ENCODE data around the gene HOXB3. TPM values are rescaled to one million over a fixed set of nuclear protein-coding genes. Genes with fewer than 3 reads are reported as not detected.

The HOXB3 gene
- total RNA-seq, 4 donors from 2014 or later: 37.0 to 89.3 (median 65.4) TPM

- Histone ChIP-seq H3K27me3 (peaks cover 0 to 26% of the 10 kb centered on the region in 2 donors), H3K4me3 (no peak overlapping the region), H3K4me1 (peaks cover 0 to 57% (median 5%) of the 10 kb centered on the region in 4 donors), H3K9me3 (no peaks in the 10 kb centered on the region), H3K36me3 (no peaks in the 10 kb centered on the region), H3K27ac (peak overlapping the region in 3 of 4 donors; percentile 9 to 59 (median 34))
- TF ChIP-seq POLR2A (IDR thresholded peaks at IDR 0.05): no peak
- peak in 1 of 3 donors; percentile 49 for DNase-seq
These were observed 30.6 kb upstream of the HOXB3 start for GRCh38 chr17:48620461-48621139.

DNA sequence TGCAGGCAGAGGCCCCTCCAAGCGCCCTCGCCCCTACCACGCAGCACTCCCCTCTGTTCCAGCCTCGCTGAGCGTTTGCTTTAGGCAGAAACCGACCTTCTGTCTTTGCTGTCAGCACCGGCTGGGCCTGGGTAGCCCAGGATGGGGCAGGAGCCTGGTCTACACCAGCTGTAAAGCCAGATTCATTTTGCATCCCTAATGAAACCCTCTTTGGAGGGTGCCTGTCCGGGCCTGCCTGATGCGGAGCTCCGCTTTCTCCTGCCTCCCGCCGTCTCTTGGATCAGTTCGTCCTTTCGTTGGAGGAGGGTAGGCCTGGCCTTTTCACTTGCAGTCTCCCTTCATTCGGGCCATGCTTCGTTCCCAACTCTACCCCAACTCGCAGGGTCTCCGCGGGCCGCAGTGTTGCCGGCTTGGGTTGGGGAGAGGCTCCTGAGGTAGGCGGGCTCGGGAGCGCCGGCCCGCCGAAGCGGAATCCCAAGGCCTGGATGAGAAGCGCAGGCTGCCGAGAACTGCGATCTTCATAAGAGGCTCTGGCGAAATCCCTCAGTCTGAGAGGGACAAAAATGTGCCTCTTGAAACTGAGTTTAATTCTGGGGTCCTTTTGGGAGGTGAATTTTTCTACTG, 29.9 kb upstream of the HOXB3 start:
- Histone ChIP-seq H3K4me3 (no peak overlapping the region), H3K27me3 (peaks cover 0 to 24% of the 10 kb centered on the region in 2 donors), H3K27ac (peak overlapping the region in 3 of 4 donors; percentile 9 to 59 (median 22)), H3K9me3 (no peaks in the 10 kb centered on the region), H3K36me3 (no peaks in the 10 kb centered on the region), H3K4me1 (peaks cover 0 to 50% (median 2%) of the 10 kb centered on the region in 4 donors)
- DNase-seq: no peak
- no peak for TF ChIP-seq POLR2A (IDR thresholded peaks at IDR 0.05)
- TF ChIP-seq, protein P1, sequence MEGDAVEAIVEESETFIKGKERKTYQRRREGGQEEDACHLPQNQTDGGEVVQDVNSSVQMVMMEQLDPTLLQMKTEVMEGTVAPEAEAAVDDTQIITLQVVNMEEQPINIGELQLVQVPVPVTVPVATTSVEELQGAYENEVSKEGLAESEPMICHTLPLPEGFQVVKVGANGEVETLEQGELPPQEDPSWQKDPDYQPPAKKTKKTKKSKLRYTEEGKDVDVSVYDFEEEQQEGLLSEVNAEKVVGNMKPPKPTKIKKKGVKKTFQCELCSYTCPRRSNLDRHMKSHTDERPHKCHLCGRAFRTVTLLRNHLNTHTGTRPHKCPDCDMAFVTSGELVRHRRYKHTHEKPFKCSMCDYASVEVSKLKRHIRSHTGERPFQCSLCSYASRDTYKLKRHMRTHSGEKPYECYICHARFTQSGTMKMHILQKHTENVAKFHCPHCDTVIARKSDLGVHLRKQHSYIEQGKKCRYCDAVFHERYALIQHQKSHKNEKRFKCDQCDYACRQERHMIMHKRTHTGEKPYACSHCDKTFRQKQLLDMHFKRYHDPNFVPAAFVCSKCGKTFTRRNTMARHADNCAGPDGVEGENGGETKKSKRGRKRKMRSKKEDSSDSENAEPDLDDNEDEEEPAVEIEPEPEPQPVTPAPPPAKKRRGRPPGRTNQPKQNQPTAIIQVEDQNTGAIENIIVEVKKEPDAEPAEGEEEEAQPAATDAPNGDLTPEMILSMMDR (IDR thresholded peaks at IDR 0.05): no peak

- Histone ChIP-seq H3K4me3 (peak overlapping the region in 2 of 4 donors; percentile 40 to 65), H3K36me3 (no peaks in the 10 kb centered on the region), H3K4me1 (peaks cover 0 to 43% (median 5%) of the 10 kb centered on the region in 4 donors), H3K27me3 (peaks cover 0 to 19% of the 10 kb centered on the region in 2 donors), H3K27ac (peak overlapping the region in 2 of 4 donors; percentile 34 to 92), H3K9me3 (no peaks in the 10 kb centered on the region)
- TF ChIP-seq POLR2A (IDR thresholded peaks at IDR 0.05): peak in 1 of 2 donors; percentile 13
- TF ChIP-seq, protein P1 (IDR thresholded peaks at IDR 0.05): peak; percentile 87 to 99 (median 97)
- DNase-seq: peak; percentile 77 to 96 (median 94)
These were observed 28.3 kb upstream of the HOXB3 start for GRCh38 chr17:48618256-48618896.

- no peak for TF ChIP-seq POLR2A (IDR thresholded peaks at IDR 0.05)
- TF ChIP-seq, protein P1 (IDR thresholded peaks at IDR 0.05): no peak
- H3K4me1 ChIP-seq: peaks cover 0 to 43% (median 9%) of the 10 kb centered on the region in 4 donors
- H3K27ac ChIP-seq: peak overlapping the region in 2 of 4 donors; percentile 34 to 92
- peak overlapping the region in 2 of 4 donors; percentile 40 to 65 for H3K4me3 ChIP-seq
- H3K9me3 ChIP-seq: no peaks in the 10 kb centered on the region
- peaks cover 0 to 19% of the 10 kb centered on the region in 2 donors for H3K27me3 ChIP-seq
- no peaks in the 10 kb centered on the region for H3K36me3 ChIP-seq
- DNase-seq: no peak
These were observed 27.6 kb upstream of the HOXB3 start for GRCh38 chr17:48617471-48618255.

DNA sequence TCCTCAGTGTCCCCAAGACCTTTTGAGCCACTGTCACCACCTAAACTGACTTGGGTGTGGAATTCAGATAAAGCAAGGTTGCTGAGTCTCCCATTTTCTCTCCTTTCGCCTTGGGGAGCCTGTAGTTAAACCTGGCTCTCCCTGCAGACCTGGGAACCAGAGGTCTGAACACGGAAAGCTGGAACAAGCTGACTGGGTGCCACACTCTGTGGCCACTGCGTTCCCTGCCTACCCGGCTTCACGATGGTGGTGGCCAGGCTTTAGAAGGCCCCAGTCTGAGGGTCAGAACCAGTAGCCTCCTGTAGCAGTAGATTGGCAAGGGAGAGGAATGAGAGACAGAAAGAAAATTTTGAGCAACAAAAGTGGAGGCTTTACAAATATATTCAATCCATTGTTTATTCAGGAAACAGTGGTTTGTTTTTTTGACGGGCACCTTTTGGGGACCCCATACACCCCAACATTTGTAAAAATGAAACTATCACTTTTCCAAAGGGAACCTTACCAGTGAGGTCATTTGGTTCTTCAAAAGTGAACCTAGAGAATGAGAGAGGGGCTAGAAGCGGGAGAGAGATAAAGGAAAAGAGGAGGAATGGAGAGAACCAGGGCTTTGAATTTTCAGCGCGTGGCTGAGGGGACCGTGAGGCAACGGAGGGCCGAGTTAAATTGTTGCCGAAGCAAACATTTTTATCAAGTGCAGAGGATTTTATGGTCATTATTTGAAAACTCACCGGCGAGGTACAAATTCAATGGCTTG, 26.9 kb upstream of the HOXB3 start:
- no peak for TF ChIP-seq POLR2A (IDR thresholded peaks at IDR 0.05)
- TF ChIP-seq, protein P1 (IDR thresholded peaks at IDR 0.05): no peak
- Histone ChIP-seq H3K27ac (peak overlapping the region in 2 of 4 donors; percentile 34 to 92), H3K4me3 (peak overlapping the region in 1 of 4 donors; percentile 65), H3K4me1 (peaks cover 0 to 46% (median 13%) of the 10 kb centered on the region in 4 donors), H3K27me3 (peaks cover 0 to 19% of the 10 kb centered on the region in 2 donors), H3K9me3 (no peaks in the 10 kb centered on the region), H3K36me3 (no peaks in the 10 kb centered on the region)
- no peak for DNase-seq

Data from Peyer's patch (tissue), 4 donors.